Bronchial epithelial cell (primary cell): ENCODE results near the gene SAFB. TPM values are rescaled to one million over a fixed set of nuclear protein-coding genes. Genes with fewer than 3 reads are reported as not detected.

ENCODE experiments used
- DNase-seq: peaks from one replicate; pipeline ENCODE4 v3.0.0-alpha.2; 2010; ENCODE audit warnings: low read depth
- FAIRE-seq: peaks from 2 replicates; lab custom pipeline; 2011; peaks lifted over from hg19 to GRCh38; lab: Jason Lieb, UNC
- H3K27me3 ChIP-seq: 2 replicates; pipeline ENCODE4 v1.5.1; 2011; ENCODE audit warnings: low read length; ENCODE audit not compliant: control insufficient read depth, insufficient read depth
- H3K36me3 ChIP-seq: 2 replicates; pipeline ENCODE4 v1.5.1; 2011; ENCODE audit warnings: low read length; ENCODE audit not compliant: control insufficient read depth, insufficient read depth
- H3K4me3 ChIP-seq: 2 replicates; pipeline ENCODE4 v1.5.1; 2011; ENCODE audit warnings: mild to moderate bottlenecking, low read depth, low read length, control low read depth
- total RNA-seq: library from RNA; depleted of rRNA; stranded (reverse); fragments of >200 nt; gene quantifications from 2 replicates; pipeline ENCODE4 v1.2.1, GENCODE V29; 2014
- TF ChIP-seq, protein P1 (sequence below): IDR thresholded peaks from 2 replicates; pipeline ENCODE4 v1.5.1; 2011; ENCODE audit warnings: mild to moderate bottlenecking, moderate library complexity, low read length, control low read depth, inconsistent platforms; ENCODE audit not compliant: insufficient read depth, severe bottlenecking

SAFB gene
- total RNA-seq, 1 donor from 2014 or later = 44.0 TPM

DNA sequence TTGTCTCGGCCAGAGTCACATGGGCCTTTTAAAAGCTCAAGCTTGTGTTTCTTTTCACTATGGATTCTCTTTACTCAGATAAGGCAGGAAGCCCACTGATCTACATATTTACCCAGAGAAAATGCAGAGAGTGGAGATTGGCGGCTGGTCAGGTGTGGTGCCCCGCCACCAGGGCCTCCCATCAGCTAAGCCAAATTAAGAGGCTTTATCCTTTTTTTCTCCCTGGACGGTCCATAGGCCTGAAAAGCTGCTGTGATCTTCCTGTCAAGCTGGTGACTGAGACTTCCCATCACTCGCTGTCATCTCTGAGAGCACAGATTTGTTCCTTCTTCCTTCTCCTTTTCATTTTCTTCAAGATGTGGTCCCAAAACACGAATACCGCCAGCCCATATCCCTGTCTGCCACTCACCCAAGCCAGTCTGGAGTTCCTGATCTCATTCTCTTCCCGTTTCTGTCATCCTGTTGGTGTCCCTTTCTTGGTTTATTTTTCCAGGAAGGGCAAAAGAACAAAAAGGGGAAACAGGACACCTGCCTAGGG is 1.9 kb downstream of the SAFB start:
- no peak for FAIRE-seq
- Histone ChIP-seq H3K36me3 (peaks cover 12% of the 10 kb centered on the region), H3K4me3 (peak overlapping the region; percentile 92), H3K27me3 (no peaks in the 10 kb centered on the region)
- DNase-seq = no peak
- TF ChIP-seq, protein P1, sequence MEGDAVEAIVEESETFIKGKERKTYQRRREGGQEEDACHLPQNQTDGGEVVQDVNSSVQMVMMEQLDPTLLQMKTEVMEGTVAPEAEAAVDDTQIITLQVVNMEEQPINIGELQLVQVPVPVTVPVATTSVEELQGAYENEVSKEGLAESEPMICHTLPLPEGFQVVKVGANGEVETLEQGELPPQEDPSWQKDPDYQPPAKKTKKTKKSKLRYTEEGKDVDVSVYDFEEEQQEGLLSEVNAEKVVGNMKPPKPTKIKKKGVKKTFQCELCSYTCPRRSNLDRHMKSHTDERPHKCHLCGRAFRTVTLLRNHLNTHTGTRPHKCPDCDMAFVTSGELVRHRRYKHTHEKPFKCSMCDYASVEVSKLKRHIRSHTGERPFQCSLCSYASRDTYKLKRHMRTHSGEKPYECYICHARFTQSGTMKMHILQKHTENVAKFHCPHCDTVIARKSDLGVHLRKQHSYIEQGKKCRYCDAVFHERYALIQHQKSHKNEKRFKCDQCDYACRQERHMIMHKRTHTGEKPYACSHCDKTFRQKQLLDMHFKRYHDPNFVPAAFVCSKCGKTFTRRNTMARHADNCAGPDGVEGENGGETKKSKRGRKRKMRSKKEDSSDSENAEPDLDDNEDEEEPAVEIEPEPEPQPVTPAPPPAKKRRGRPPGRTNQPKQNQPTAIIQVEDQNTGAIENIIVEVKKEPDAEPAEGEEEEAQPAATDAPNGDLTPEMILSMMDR = no peak

DNA sequence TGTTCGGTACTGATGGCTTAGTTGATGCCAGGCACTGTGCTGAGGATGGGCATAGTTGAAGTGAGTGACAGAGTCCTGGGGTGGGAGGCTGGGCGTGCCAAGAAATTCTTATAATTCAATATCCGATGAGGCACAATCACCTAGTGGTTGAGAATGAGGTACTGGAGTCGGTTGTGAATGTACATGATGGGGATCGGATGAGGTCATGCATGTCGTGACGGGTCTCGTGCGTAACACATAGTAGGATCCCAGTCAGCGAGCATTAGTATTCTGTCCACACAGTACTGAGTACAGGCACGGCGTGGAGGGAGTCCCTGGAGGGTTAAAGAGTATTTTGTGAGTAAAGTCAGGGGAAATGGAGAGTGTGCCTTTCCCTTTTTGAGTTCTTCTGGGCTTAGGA is 2.8 kb downstream of the SAFB start:
- Histone ChIP-seq H3K27me3 (no peaks in the 10 kb centered on the region), H3K4me3 (no peak overlapping the region), H3K36me3 (peaks cover 12% of the 10 kb centered on the region)
- DNase-seq (no peak), FAIRE-seq (no peak)
- TF ChIP-seq, protein P1 = no peak

DNA sequence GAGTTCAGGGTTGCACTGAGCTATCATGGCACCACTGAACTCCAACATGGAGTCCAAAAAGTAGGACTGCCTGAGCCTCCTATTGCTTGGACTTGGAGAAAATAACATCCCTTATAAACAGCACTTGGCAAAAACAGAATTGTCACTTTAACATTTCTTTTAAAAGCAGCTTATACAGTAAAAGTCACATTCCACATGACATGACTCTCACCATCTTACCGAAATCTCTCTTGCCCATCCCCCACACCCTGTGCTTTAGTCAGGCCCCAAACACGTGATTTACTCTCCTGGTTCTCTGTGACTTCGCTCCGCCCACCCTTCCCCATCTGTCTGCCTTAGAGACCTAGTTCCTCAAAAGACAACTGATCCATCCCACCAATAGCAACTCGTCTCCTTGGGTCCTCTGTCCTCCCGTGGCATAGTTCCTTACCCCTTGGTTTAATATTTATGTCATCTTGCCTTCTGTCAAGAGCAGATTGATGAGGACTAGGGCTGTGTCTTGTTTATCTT is 4.6 kb downstream of the SAFB start:
- Histone ChIP-seq H3K4me3 (no peak overlapping the region), H3K36me3 (peaks cover 11% of the 10 kb centered on the region), H3K27me3 (no peaks in the 10 kb centered on the region)
- DNase-seq (no peak), FAIRE-seq (no peak)
- TF ChIP-seq, protein P1 = no peak

GRCh38 chr19:5628461-5628860 is 5.6 kb downstream of the SAFB start:
- Histone ChIP-seq H3K36me3 (peaks cover 11% of the 10 kb centered on the region), H3K27me3 (no peaks in the 10 kb centered on the region), H3K4me3 (no peak overlapping the region)
- FAIRE-seq (no peak), DNase-seq (no peak)
- TF ChIP-seq, protein P1 = no peak

DNA sequence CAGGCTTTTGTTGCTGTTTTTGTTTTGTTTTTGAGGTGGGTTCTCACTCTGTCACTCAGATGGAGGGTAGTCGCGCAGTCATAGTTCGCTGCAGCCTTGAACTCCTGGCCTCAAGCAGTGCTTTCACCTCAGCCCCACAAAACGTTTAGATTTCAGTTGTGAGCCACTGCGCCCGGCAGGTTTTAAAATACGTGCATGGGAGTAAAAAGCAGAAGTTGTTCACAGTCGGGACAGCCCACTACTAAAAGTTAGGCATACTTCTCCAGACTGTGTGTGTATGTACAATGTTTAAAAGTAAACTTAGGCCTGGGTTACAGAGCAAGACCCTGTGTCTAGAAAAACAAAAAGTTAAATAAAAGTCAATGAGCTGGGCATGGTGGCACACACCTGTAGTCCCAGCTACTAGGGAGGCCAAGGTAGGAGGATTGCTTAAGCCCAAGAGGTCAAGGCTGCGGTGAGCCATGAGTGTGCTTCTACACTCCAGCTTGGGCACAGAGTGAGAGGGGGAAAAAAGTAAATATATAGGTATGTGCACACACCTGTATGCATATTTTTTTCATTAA is 6.1 kb downstream of the SAFB start:
- H3K36me3 ChIP-seq = peaks cover 11% of the 10 kb centered on the region
- FAIRE-seq (no peak), DNase-seq (no peak)
- no peak overlapping the region for H3K4me3 ChIP-seq
- no peaks in the 10 kb centered on the region for H3K27me3 ChIP-seq
- TF ChIP-seq, protein P1 = no peak
